GM23338 (cell line): ENCODE data around the gene ZNF853. TPM values are rescaled to one million over a fixed set of nuclear protein-coding genes. Genes with fewer than 3 reads are reported as not detected.

Experiments used
- polyA plus RNA-seq: library from polyadenylated mRNA; unstranded; fragments of >200 nt; fragmentation: Nextera tagmentation; extraction: Ambion mirVana; gene quantifications from 2 replicates; pipeline ENCODE4 v1.2.1, GENCODE V29; 2016
- total RNA-seq: library from RNA; depleted of rRNA; stranded (reverse); fragments of >200 nt; shearing (Covaris generic); gene quantifications from 2 replicates; pipeline ENCODE4 v1.2.3, GENCODE V29; 2014; rRNA removed

Gene ZNF853
- total and polyA plus RNA-seq, 2 experiments from 2014 or later: 0.32 to 8.9 TPM

Other genes starting within 250 kb of the ZNF853 start
- gene RAC1, start 241.1 kb upstream of the ZNF853 start, total RNA-seq: 142 and 150 TPM in 2 replicates
- 844 and 859 TPM in 2 replicates for gene RAC1, start 241.1 kb upstream of the ZNF853 start, polyA plus RNA-seq
- 26.0 and 28.5 TPM in 2 replicates for gene DAGLB, start 167.7 kb upstream of the ZNF853 start, total RNA-seq
- gene DAGLB, start 167.7 kb upstream of the ZNF853 start, polyA plus RNA-seq: 11.1 and 13.8 TPM in 2 replicates
- 82.8 and 86.2 TPM in 2 replicates for gene KDELR2, start 131.5 kb upstream of the ZNF853 start, total RNA-seq
- gene KDELR2, start 131.5 kb upstream of the ZNF853 start, polyA plus RNA-seq: 86.3 and 102 TPM in 2 replicates
- gene GRID2IP, start 64.1 kb upstream of the ZNF853 start, total RNA-seq: 1.5 TPM in 2 replicates
- 0.54 and 0.73 TPM in 2 replicates for gene GRID2IP, start 64.1 kb upstream of the ZNF853 start, polyA plus RNA-seq
- 58.9 and 64.5 TPM in 2 replicates for gene ZDHHC4, start 38.2 kb upstream of the ZNF853 start, total RNA-seq
- gene ZDHHC4, start 38.2 kb upstream of the ZNF853 start, polyA plus RNA-seq: 31.2 and 32.5 TPM in 2 replicates
- 27.0 and 30.6 TPM in 2 replicates for gene INTS15, start 25.6 kb upstream of the ZNF853 start, total RNA-seq
- 7.0 and 8.1 TPM in 2 replicates for gene INTS15, start 25.6 kb upstream of the ZNF853 start, polyA plus RNA-seq
- gene ZNF316, start 21.7 kb downstream of the ZNF853 start, total RNA-seq: 13.2 and 17.4 TPM in 2 replicates
- gene ZNF316, start 21.7 kb downstream of the ZNF853 start, polyA plus RNA-seq: 1.1 and 1.2 TPM in 2 replicates
- 16.9 and 17.8 TPM in 2 replicates for gene ZNF12, start 91.3 kb downstream of the ZNF853 start, total RNA-seq
- 8.5 and 9.6 TPM in 2 replicates for gene ZNF12, start 91.3 kb downstream of the ZNF853 start, polyA plus RNA-seq
- 1.1 and 1.2 TPM in 2 replicates for gene RSPH10B2, start 138.5 kb downstream of the ZNF853 start, total RNA-seq
- gene RSPH10B2, start 138.5 kb downstream of the ZNF853 start, polyA plus RNA-seq: 0.29 and 0.64 TPM in 2 replicates
- gene CCZ1B, start 210.7 kb downstream of the ZNF853 start, total RNA-seq: 43.0 and 60.1 TPM in 2 replicates
- gene CCZ1B, start 210.7 kb downstream of the ZNF853 start, polyA plus RNA-seq: 62.0 and 73.6 TPM in 2 replicates